Upper lobe of left lung (tissue), 6 donors: Measurements from ENCODE around the gene THRAP3. TPM values are rescaled to one million over a fixed set of nuclear protein-coding genes. Genes with fewer than 3 reads are reported as not detected.
"Not testable (repeated sequence)": the region's sequence is repeated elsewhere in the genome, so short reads cannot be mapped to it uniquely, and the experiment has no call there.

Experiments
- ATAC-seq, 2 donors: fragments of 200-7000 bp; cut with Tn5 transposase; one replicate each; pipeline ENCODE4 v1.9.1; 2022; ENCODE audit warnings: mild to moderate bottlenecking in 2 of 2, moderate library complexity in 2 of 2; ENCODE audit not compliant: low FRiP score in 2 of 2
- DNase-seq, 2 donors: peaks; one replicate each; pipeline ENCODE4 v3.0.0-alpha.2; 2019 to 2020
- H3K27ac ChIP-seq, 4 donors: fragments of 200-600 bp; sonication (generic); one replicate each; pipeline ENCODE4 v1.5.1; 2016 to 2019
- H3K27me3 ChIP-seq, 4 donors: fragments of 200-600 bp; sonication (generic); one replicate each; pipeline ENCODE4 v1.5.1; 2017 to 2019
- H3K36me3 ChIP-seq, 4 donors: fragments of 200-600 bp; sonication (generic); one replicate each; pipeline ENCODE4 v1.5.1; 2016 to 2019
- H3K4me1 ChIP-seq, 4 donors: fragments of 200-600 bp; sonication (generic); one replicate each; pipeline ENCODE4 v1.5.1; 2018 to 2019
- H3K4me3 ChIP-seq, 4 donors: fragments of 200-600 bp; sonication (generic); one replicate each; pipeline ENCODE4 v1.5.1; 2017 to 2019; ENCODE audit warnings: mild to moderate bottlenecking in 2 of 4, moderate library complexity in 1 of 4
- H3K9me3 ChIP-seq, 4 donors: fragments of 200-600 bp; sonication (generic); one replicate each; pipeline ENCODE4 v1.5.1; 2018 to 2019
- EP300 ChIP-seq, 4 donors: sonication (generic); formaldehyde crosslinking; IDR thresholded peaks; one replicate each; pipeline ENCODE4 v1.5.1; 2017; ENCODE audit warnings: antibody characterized with exemption in 4 of 4, control low read depth in 2 of 4
- POLR2A ChIP-seq, 4 donors: fragments of 450-650 bp; IDR thresholded peaks; one replicate each; pipeline ENCODE4 v1.5.1; 2016 to 2017; ENCODE audit warnings: antibody characterized with exemption in 4 of 4, mild to moderate bottlenecking in 2 of 4
- POLR2AphosphoS5 ChIP-seq, 2 donors: sonication (generic); formaldehyde crosslinking; IDR thresholded peaks; one replicate each; pipeline ENCODE4 v1.5.1; 2017; ENCODE audit warnings: antibody characterized with exemption in 2 of 2
- WGBS, 2 donors: methylation state at CpG; one replicate each; pipeline ENCODE4 v1.1.5; 2017 to 2018; 5-methylcytosine and 5-hydroxymethylcytosine counted together
- total RNA-seq, 6 donors: library from RNA; depleted of rRNA in 4 of 6; stranded (reverse); fragments of >200 nt in 4 of 6; gene quantifications; one replicate each; pipeline versions ENCODE4 v1.1.0 to v1.2.1, GENCODE V29; 2016 to 2021
- TF ChIP-seq, protein P1 (sequence below), 6 experiments: fragments of 450-650 bp in 4 of 6; fragments of 200-600 bp in 2 of 6; sonication (generic) in 2 of 6; IDR thresholded peaks; one replicate each; pipeline ENCODE4 v1.5.1; 2016 to 2019; ENCODE audit warnings: antibody characterized with exemption in 6 of 6
- donor health status: DM: no; HTN: no; CAD: no; lungs with moderate emphysema.
- donor health status: DM: no; HTN: yes; CAD: no; lungs with severe emphysema.

The THRAP3 gene
- total RNA-seq, 6 donors from 2014 or later: 55.0 to 91.1 (median 84.0) TPM

GRCh38 chr1:36247538-36247937, 23.3 kb downstream of the THRAP3 start:
- WGBS, 2 donors: 82 to 89% methylated on average over 3 of the region's 3 CpGs
- Histone ChIP-seq H3K27me3 (no peaks in the 10 kb centered on the region), H3K9me3 (no peaks in the 10 kb centered on the region), H3K4me1 (peaks cover 26 to 57% (median 46%) of the 10 kb centered on the region in 4 donors), H3K27ac (peak overlapping the region in 2 of 4 donors; percentile 59 to 78), H3K4me3 (no peak overlapping the region), H3K36me3 (peaks cover 0 to 13% (median 1%) of the 10 kb centered on the region in 4 donors)
- ATAC-seq (no peak), DNase-seq (no peak)
- TF ChIP-seq POLR2A (IDR thresholded peaks at IDR 0.05) (no peak), EP300 (IDR thresholded peaks at IDR 0.05) (no peak), POLR2AphosphoS5 (IDR thresholded peaks at IDR 0.05) (no peak)
- TF ChIP-seq, protein P1, sequence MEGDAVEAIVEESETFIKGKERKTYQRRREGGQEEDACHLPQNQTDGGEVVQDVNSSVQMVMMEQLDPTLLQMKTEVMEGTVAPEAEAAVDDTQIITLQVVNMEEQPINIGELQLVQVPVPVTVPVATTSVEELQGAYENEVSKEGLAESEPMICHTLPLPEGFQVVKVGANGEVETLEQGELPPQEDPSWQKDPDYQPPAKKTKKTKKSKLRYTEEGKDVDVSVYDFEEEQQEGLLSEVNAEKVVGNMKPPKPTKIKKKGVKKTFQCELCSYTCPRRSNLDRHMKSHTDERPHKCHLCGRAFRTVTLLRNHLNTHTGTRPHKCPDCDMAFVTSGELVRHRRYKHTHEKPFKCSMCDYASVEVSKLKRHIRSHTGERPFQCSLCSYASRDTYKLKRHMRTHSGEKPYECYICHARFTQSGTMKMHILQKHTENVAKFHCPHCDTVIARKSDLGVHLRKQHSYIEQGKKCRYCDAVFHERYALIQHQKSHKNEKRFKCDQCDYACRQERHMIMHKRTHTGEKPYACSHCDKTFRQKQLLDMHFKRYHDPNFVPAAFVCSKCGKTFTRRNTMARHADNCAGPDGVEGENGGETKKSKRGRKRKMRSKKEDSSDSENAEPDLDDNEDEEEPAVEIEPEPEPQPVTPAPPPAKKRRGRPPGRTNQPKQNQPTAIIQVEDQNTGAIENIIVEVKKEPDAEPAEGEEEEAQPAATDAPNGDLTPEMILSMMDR (IDR thresholded peaks at IDR 0.05): no peak

GRCh38 chr1:36248250-36248894, 24.1 kb downstream of the THRAP3 start:
- 38 to 45% methylated on average over 4 of the region's 4 CpGs for WGBS, 2 donors
- ATAC-seq (peak; percentile 84 to 93), DNase-seq (peak in 1 of 2 donors; percentile 85)
- Histone ChIP-seq H3K9me3 (no peaks in the 10 kb centered on the region), H3K36me3 (peaks cover 0 to 12% (median 0%) of the 10 kb centered on the region in 4 donors), H3K27me3 (no peaks in the 10 kb centered on the region), H3K4me1 (peaks cover 32 to 66% (median 45%) of the 10 kb centered on the region in 4 donors), H3K4me3 (no peak overlapping the region), H3K27ac (peak overlapping the region; percentile 23 to 78 (median 69))
- TF ChIP-seq POLR2A (IDR thresholded peaks at IDR 0.05) (no peak), POLR2AphosphoS5 (IDR thresholded peaks at IDR 0.05) (peak; percentile 18 to 27)

- H3K27me3 ChIP-seq: no peaks in the 10 kb centered on the region
- H3K36me3 ChIP-seq: peaks cover 0 to 9% (median 0%) of the 10 kb centered on the region in 4 donors
- no peaks in the 10 kb centered on the region for H3K9me3 ChIP-seq
- H3K4me1 ChIP-seq: peaks cover 30 to 56% (median 39%) of the 10 kb centered on the region in 4 donors
- TF ChIP-seq EP300 (IDR thresholded peaks at IDR 0.05): no peak
- no peak for TF ChIP-seq POLR2A (IDR thresholded peaks at IDR 0.05)
- no peak for TF ChIP-seq POLR2AphosphoS5 (IDR thresholded peaks at IDR 0.05)
- no peak for ATAC-seq
- DNase-seq: no peak
- peak overlapping the region in 1 of 4 donors; percentile 15 for H3K27ac ChIP-seq
- no peak overlapping the region for H3K4me3 ChIP-seq
- 83 to 91% methylated on average over 9 of the region's 9 CpGs for WGBS, 2 donors
These were observed 27.7 kb downstream of the THRAP3 start for GRCh38 chr1:36251794-36252481.

DNA sequence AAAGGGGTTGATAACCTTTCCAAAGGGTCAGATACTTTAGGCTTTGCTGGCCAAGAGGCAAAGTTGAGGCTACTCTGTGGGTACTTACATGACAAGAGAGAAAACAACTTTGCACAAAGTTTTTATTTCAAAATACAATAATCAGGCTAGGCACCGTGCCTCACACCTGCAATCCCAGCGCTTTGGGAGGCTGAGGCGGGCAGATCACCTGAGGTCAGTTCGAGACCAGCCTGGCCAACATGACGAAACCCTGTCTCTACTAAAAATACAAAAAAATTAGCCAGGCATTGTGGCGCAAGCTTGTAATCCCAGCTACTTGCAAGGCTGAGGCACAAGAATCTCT, 28.2 kb downstream of the THRAP3 start:
- H3K4me1 ChIP-seq: peaks cover 30 to 56% (median 39%) of the 10 kb centered on the region in 4 donors
- H3K27ac ChIP-seq: peak overlapping the region in 1 of 4 donors; percentile 15
- H3K27me3 ChIP-seq, H3K4me3 ChIP-seq, H3K9me3 ChIP-seq, DNase-seq, ATAC-seq, H3K36me3 ChIP-seq: not testable (repeated sequence)
- WGBS, 2 donors: 92 to 93% methylated on average over 6 of the region's 6 CpGs

DNA sequence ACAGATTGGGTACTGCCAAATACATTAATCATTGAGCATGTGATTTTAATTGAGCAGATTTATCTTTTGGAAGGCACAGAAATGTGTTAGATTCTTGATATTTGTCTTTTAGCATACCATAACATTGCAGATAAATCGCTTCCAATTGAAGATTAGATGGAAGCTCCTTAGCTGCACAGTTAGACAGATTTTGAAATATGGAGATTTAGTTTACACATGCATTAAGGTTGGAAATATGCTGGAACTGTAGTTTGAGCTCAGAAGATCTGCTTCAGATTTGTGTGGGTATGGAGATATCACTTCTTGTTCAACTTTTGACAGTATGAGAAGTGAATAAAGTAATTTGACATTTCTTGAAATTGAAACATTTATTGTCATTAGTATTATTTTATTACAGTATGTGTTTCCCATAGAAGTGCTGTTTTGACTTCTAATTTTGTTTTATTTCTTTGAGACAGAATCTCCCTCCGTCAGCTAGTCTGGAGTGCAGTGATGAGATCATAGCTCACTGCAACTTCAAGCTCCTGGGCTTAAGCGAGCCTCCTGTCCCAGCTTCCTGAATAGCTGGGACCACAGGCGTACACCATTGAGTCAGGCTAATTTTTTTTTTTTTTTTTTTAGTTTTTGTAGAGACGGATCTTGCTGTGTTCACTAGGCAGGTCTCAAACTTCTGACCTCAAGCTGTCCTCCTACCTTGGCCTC, 29.1 kb downstream of the THRAP3 start:
- H3K36me3 ChIP-seq: peaks cover 0 to 16% (median under 1%) of the 10 kb centered on the region in 4 donors
- no peak overlapping the region for H3K27ac ChIP-seq
- H3K27me3 ChIP-seq: no peaks in the 10 kb centered on the region
- H3K4me3 ChIP-seq: no peak overlapping the region
- no peaks in the 10 kb centered on the region for H3K9me3 ChIP-seq
- WGBS, 2 donors: 75 to 81% methylated on average over 5 of the region's 5 CpGs
- peak in 1 of 2 donors; percentile 75 for ATAC-seq
- no peak for DNase-seq
- peaks cover 33 to 55% (median 40%) of the 10 kb centered on the region in 4 donors for H3K4me1 ChIP-seq
- TF ChIP-seq POLR2A (IDR thresholded peaks at IDR 0.05) (no peak), POLR2AphosphoS5 (IDR thresholded peaks at IDR 0.05) (no peak), EP300 (IDR thresholded peaks at IDR 0.05) (no peak)
- TF ChIP-seq, protein P1 (IDR thresholded peaks at IDR 0.05): no peak
